Endothelial cell (in vitro differentiated cells): ENCODE data around the gene CIT. TPM values are rescaled to one million over a fixed set of nuclear protein-coding genes. Genes with fewer than 3 reads are reported as not detected.

Experiments
- DNase-seq: peaks from one replicate; pipeline ENCODE4 v3.0.0; 2021; ENCODE audit warnings: low spot score
- H3K27ac Mint-ChIP-seq: one replicate; pipeline ENCODE4 v1.8.0; 2021; ENCODE audit warnings: mixed read lengths, inconsistent platforms; ENCODE audit not compliant: unreplicated experiment
- H3K27me3 Mint-ChIP-seq: one replicate; pipeline ENCODE4 v1.8.0; 2021; ENCODE audit warnings: mild to moderate bottlenecking, moderate library complexity, mixed read lengths, inconsistent platforms; ENCODE audit not compliant: unreplicated experiment
- H3K36me3 Mint-ChIP-seq: one replicate; pipeline ENCODE4 v1.8.0; 2021; ENCODE audit warnings: mild to moderate bottlenecking, low read depth, mixed read lengths, inconsistent platforms; ENCODE audit not compliant: unreplicated experiment
- H3K4me1 Mint-ChIP-seq: one replicate; pipeline ENCODE4 v1.8.0; 2021; ENCODE audit warnings: mild to moderate bottlenecking, mixed read lengths, inconsistent platforms; ENCODE audit not compliant: unreplicated experiment
- H3K4me3 Mint-ChIP-seq: one replicate; pipeline ENCODE4 v1.8.0; 2021; ENCODE audit warnings: mild to moderate bottlenecking, mixed read lengths, inconsistent platforms; ENCODE audit not compliant: unreplicated experiment
- H3K9me3 Mint-ChIP-seq: one replicate; pipeline ENCODE4 v1.8.0; 2021; ENCODE audit warnings: mixed read lengths, inconsistent platforms; ENCODE audit not compliant: unreplicated experiment
- CTCF ChIP-seq: fragments of 200-600 bp; sonication (generic); IDR thresholded peaks from one replicate; pipeline ENCODE4 v1.5.0; 2021; ENCODE audit warnings: antibody characterized with exemption; ENCODE audit not compliant: unreplicated experiment
- total RNA-seq: library from RNA; stranded (reverse); fragmentation: NEBNext Ultra II Directional; extraction: Animal tissue kit (Norgen Biotek cat#: 25700); gene quantifications from one replicate; pipeline ENCODE4 v1.2.1, GENCODE V29; 2021; ENCODE audit not compliant: unreplicated experiment

Gene CIT
- total RNA-seq, 1 donor from 2014 or later: 14.4 TPM

- no peak overlapping the region for H3K4me3 Mint-ChIP-seq
- H3K9me3 Mint-ChIP-seq: no peaks in the 10 kb centered on the region
- H3K27me3 Mint-ChIP-seq: no peaks in the 10 kb centered on the region
- no peak overlapping the region for H3K27ac Mint-ChIP-seq
- no peaks in the 10 kb centered on the region for H3K36me3 Mint-ChIP-seq
- no peak for TF ChIP-seq CTCF
- no peaks in the 10 kb centered on the region for H3K4me1 Mint-ChIP-seq
- DNase-seq: no peak
Measured at GRCh38 chr12:119914666-119915065, 37.5 kb upstream of the CIT start.

GRCh38 chr12:119913536-119914330 lies 36.6 kb upstream of the CIT start:
- TF ChIP-seq CTCF: no peak
- Mint-ChIP-seq H3K4me1 (no peaks in the 10 kb centered on the region), H3K27ac (no peak overlapping the region), H3K9me3 (no peaks in the 10 kb centered on the region), H3K4me3 (no peak overlapping the region), H3K27me3 (no peaks in the 10 kb centered on the region), H3K36me3 (no peaks in the 10 kb centered on the region)
- no peak for DNase-seq

GRCh38 chr12:119911182-119911581 lies 34.1 kb upstream of the CIT start:
- DNase-seq: no peak
- H3K4me3 Mint-ChIP-seq: no peak overlapping the region
- TF ChIP-seq CTCF: no peak
- no peaks in the 10 kb centered on the region for H3K36me3 Mint-ChIP-seq
- H3K27me3 Mint-ChIP-seq: no peaks in the 10 kb centered on the region
- no peak overlapping the region for H3K27ac Mint-ChIP-seq
- peaks cover 6% of the 10 kb centered on the region for H3K4me1 Mint-ChIP-seq
- no peaks in the 10 kb centered on the region for H3K9me3 Mint-ChIP-seq

- Mint-ChIP-seq H3K4me1 (peaks cover 6% of the 10 kb centered on the region), H3K36me3 (no peaks in the 10 kb centered on the region), H3K27me3 (no peaks in the 10 kb centered on the region), H3K4me3 (no peak overlapping the region), H3K9me3 (no peaks in the 10 kb centered on the region), H3K27ac (no peak overlapping the region)
- no peak for TF ChIP-seq CTCF
- no peak for DNase-seq
Measured at GRCh38 chr12:119910586-119910985, 33.5 kb upstream of the CIT start.

- H3K27ac Mint-ChIP-seq: no peak overlapping the region
- H3K4me3 Mint-ChIP-seq: no peak overlapping the region
- H3K4me1 Mint-ChIP-seq: peaks cover 3% of the 10 kb centered on the region
- TF ChIP-seq CTCF: peak; percentile 40
- DNase-seq: peak; percentile 70
- H3K9me3 Mint-ChIP-seq: no peaks in the 10 kb centered on the region
- H3K36me3 Mint-ChIP-seq: no peaks in the 10 kb centered on the region
- H3K27me3 Mint-ChIP-seq: no peaks in the 10 kb centered on the region
Measured at GRCh38 chr12:119902084-119902509, 25.0 kb upstream of the CIT start.
